Fibroblast of skin of right quadriceps (primary cell): ENCODE results near the gene SYCP2.
A peak's percentile ranks its signal among the peaks of the same experiment; 100 is the strongest.
"Not testable (repeated sequence)": the region's sequence is repeated elsewhere in the genome, so short reads cannot be mapped to it uniquely, and the experiment has no call there.

Source experiments
- DNase-seq: peaks from one replicate; pipeline ENCODE4 v3.0.0-alpha.2; 2013

The SYCP2 gene, protein sequence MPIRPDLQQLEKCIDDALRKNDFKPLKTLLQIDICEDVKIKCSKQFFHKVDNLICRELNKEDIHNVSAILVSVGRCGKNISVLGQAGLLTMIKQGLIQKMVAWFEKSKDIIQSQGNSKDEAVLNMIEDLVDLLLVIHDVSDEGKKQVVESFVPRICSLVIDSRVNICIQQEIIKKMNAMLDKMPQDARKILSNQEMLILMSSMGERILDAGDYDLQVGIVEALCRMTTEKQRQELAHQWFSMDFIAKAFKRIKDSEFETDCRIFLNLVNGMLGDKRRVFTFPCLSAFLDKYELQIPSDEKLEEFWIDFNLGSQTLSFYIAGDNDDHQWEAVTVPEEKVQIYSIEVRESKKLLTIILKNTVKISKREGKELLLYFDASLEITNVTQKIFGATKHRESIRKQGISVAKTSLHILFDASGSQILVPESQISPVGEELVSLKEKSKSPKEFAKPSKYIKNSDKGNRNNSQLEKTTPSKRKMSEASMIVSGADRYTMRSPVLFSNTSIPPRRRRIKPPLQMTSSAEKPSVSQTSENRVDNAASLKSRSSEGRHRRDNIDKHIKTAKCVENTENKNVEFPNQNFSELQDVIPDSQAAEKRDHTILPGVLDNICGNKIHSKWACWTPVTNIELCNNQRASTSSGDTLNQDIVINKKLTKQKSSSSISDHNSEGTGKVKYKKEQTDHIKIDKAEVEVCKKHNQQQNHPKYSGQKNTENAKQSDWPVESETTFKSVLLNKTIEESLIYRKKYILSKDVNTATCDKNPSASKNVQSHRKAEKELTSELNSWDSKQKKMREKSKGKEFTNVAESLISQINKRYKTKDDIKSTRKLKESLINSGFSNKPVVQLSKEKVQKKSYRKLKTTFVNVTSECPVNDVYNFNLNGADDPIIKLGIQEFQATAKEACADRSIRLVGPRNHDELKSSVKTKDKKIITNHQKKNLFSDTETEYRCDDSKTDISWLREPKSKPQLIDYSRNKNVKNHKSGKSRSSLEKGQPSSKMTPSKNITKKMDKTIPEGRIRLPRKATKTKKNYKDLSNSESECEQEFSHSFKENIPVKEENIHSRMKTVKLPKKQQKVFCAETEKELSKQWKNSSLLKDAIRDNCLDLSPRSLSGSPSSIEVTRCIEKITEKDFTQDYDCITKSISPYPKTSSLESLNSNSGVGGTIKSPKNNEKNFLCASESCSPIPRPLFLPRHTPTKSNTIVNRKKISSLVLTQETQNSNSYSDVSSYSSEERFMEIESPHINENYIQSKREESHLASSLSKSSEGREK (N-terminal part only)

DNA sequence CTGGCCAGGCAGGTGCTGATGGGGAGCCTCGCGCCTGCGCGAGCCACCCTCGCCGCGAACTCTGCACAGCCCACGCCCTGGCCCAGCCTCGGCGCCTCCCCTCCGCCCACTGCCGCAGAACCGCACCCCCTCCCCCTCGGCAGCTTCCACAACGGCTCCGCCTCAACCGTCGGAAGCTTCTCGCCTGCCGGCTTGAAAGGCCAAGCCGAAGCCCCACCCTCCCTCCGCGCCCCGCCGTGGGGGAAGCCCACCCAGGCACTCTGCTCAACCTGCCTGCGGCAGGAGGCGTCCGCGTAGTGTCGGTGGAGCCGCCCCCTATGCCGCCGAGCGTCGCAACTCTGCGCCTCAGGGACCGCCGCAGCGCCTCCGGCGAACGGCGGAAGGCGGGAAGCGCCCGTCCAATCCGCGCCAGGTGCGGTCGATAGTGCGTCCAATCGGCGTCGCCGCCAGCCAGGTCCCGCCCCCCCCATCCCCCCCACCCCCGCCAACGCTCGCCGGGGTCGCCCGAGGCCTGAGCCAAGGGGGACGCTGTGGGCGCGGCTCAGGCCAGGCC is at the start of gene SYCP2:
SYCP2 (minus strand) TSS at position 342 of the 553 bp plus-strand sequence. CDS start 11,224 bp downstream, outside the sequence.
- peak; percentile 53 for DNase-seq

DNA sequence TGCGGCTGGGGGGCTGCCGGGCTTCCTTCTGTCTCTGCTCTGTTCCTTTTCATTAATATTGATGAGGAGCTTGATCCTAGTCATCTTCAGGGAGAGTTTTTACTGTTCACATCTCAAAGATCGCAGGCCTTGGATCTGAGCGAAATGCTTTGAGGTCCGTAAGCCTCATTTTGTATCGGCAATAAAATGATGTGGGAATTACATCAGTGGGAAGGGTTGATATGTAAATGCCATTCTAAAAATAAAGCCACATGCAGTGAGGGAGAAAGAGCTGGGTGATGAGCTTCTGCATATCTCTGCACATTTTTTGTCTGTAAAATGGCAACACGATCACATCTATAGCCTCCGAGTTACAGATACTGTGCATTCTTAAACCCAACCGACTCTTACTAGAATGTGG is 49.6 kb upstream of the SYCP2 start:
- DNase-seq, result no peak

DNA sequence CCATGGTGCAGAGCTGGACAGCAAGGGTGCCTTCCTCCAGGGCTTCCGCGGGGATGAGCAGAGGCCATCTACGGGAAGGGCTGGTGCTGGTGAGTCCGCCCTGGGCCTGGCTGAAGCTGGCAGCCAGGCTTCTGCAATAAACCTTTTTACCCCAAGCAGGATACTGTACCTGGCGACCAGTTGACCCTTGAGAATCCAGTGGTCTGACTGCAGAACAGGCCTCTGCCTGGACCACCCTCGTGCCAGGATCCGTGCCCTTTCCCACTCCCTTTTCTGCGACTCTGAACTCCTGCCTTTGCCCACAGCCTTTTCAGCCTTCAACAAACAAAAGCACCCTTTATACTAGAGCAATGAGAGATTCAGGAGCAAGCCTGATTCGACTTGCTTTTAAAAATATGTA is 43.6 kb upstream of the SYCP2 start:
- no peak for DNase-seq

DNA sequence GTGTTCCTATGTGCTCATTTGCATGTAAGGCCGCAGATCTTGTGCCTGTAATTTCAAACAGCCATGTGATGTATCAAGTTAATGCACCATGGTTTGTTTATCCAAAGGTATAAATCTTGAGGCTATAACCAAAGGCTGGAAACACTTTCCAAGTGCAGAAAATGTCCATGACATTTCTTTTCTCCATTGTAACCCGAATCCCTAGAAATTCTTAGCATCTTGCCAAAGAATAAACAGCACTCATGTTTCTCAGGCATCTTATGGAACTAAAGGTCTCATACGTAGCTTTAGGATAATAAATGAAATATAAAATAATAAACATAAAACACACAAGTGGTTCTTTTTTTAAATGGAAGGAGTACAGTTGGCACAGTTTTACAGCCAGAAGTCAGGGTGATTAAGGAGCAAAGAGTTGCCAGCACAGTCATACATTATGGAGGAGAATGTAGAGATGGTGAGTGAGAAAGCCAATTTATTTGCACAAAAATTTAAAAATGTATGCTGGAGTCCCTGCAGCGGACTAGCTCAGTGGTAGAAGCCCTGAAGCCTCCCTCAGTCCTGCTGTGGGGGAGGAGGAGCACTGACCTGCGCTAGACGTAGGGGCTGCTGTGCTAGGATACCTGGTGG is 42.8 kb upstream of the SYCP2 start:
- DNase-seq, result no peak

DNA sequence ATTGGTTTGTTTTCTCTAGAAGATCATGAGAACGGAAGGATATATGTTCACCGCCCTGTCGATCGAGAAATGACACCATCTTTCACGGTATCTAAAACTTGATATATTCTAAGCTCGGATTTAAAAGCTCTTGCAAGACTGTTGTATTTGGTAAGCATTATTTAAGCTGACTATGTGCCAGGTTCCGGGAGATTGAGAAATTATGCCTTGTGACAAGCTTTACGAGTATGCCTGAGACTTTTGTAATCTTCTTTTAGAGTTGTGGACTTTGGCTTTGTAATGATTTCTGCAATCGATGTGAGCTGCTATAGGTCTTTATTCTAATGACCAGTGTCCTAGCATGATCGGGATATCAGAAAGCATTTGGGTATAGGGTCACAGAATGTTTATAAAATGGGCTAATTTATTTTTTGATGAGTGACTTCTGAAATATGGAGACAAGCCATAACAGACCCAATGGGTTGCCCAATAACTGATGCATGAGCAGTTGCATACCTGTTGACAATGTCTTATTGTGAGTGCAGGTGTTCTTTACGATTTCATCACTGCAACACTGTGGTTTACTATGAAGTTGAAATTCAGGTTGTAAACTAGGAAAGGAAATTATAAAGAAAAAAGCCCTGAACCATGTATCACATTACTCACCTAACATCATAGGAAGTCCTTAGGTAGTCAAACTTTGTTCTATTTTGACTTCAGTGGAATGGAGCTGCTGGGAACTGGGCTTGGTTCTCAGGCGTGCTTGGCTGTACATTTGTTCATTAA is 38.8 kb upstream of the SYCP2 start:
- DNase-seq, result no peak

DNA sequence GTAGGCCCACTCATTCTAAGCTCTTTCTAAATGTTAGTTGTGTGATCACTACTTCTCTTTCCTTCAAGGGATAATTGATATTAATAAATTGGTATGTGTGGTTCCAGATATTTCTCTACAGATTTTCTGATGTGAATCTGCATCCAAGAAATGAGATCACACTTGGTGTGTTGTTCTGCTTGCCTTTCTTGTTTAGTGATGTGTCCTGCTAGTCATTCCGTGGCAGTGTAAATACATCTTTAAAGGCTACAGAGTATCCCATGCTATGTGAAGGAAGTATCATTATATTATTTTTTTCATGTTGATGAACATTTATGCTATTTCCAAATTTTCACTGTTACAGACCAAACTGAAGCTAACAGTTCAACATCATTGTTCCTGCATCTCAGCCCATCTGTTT is 38.0 kb upstream of the SYCP2 start:
- DNase-seq, result no peak

DNA sequence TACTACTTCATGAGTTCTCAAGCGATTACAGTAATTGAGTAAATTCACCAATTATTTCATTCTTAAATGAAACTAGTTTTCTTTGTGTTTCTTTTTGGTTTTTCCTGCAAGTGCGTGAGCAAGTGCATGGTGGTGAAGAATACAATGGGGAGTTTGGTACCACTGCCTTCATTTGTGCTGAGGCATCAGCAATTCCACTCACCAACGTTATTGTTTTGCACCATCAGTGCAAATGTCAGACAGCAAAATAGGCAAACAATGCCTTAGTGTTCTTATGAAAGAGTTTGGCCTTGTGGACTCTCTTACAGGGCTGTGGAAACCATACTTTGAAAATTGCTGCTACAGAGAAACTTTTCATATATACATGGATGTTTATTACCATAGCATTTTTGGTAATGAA is 33.0 kb upstream of the SYCP2 start:
- DNase-seq, result no peak

DNA sequence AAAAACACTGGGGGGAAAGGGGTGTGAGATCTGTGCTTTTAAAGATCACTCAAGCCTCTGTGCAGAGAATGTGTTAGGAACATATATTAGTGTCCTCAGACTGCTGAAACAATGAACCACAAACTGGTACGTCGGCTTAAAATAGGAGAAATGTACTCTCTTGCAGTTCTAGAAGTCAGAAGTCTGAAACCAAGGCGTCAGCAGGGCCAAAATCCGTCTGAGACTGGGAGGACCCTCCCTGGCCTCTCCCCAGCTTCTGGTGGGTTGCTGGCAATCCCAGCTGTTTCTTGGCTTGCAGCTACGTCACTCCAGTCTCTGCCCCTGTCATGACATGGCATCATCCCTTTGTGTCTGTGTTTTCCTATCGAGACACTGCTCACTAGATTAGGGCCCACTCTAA is 28.7 kb upstream of the SYCP2 start:
- no peak for DNase-seq

DNA sequence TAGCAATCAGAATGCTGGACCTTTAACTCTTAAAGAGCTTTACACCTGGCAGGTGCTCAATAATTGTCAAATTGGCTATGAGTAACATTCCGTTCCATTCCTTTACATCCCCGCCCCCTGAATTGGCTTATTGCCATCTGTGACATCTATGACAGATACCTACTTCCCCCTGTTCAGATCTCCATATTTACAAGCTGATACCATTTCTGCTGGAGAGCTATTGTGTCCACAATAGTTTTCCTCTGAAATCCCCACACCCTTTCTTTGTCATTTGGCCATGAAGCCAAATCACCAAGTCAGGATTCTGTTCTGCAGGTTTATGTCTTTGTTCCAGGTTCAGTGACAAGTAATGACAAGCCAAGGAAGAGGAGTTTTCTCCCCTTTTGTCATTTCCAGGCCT is 28.0 kb upstream of the SYCP2 start:
- DNase-seq, result no peak

DNA sequence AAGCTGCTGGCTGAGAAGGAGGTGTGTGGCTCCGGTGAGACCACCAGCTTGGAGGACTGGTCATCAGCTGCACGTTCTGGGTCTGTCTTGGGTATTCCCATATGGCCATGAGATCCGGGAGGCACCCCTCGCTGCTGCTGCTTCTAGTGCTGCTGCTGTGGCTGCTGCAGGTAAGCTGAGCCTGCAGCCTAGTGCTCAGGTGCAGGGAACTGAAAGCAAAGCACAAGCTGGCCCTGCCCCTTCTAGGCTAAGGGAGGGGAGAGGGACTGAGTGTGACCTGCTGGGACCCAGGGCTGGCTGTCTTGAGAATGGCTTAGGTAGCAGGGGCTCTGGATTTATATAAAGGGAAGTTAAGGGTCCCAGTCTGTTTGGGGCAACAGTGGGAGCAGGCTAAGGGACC is 25.2 kb upstream of the SYCP2 start:
- DNase-seq, result no peak

DNA sequence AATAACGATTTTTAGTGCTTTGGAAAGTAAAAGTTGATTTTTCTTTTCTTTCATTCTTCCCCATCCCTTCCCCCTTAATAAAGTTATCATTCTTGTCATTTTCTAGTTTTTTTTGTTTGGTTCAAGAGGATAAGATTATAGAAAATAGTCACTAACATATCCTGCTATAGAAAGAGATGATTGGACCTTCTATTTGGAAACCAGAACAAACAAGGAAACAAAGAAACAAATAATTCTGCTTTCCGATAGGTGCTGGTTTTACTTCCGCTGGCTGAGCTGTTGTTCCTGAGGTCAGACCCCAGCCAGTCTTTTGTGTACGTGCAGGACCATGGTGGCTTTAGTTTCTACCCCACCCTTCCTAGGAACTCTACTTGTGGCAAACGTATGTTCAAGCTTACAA is 24.7 kb upstream of the SYCP2 start, which contains the start of gene CDH26:
CDH26 (plus strand) TSS at position 301 of the 400 bp plus-strand sequence. CDS start 304 bp downstream, outside the sequence.
- no peak for DNase-seq

DNA sequence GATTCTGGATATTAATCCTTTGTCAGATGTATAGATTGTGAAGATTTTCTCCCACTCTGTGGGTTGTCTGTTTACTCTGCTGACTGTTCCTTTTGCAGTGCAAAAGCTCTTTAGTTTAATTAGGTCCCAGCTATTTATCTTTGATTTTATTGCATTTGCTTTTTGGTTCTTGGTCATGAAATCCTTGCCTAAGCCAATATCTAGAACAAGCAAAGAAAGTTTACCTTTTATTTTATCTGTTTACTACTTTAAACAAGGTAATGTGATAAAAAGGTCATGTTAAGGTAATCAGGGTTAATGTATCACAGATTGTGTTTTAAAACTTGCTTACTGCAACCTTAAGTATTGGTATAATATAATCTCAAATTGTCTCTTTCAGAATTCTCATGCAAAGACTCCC is 24.1 kb upstream of the SYCP2 start:
- not testable (repeated sequence) for DNase-seq

DNA sequence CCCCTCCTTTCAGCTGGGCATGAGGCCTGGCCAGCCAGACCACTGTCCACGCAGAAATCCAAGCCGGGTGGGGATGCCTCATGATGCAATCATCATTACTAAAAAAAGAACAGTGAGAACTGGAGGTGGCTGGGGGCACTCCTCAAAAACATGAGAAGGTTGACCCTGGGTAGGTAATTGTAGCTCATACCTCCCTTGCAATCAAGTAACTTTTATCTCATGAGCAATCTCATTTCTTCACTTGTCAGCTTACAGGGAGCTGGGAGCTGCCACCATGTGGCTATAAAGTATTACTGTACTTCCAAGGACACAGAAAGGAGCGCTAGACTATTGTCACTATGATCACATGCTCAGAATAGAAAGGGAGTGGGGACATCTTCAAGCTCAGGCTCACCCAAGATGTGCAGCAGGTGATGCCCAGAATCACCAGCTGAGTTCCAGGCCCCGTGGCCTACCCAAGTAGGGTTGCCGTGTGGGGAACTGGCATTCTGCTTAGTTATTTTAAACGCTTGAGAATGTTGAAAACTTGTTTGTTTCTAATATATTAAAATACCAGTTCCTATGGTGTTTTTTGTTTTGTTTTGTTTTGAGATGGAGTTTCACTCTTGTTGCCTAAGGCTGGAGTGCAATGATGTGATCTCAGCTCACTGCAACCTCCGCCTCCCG is 21.8 kb upstream of the SYCP2 start:
- peak; percentile 7 for DNase-seq

DNA sequence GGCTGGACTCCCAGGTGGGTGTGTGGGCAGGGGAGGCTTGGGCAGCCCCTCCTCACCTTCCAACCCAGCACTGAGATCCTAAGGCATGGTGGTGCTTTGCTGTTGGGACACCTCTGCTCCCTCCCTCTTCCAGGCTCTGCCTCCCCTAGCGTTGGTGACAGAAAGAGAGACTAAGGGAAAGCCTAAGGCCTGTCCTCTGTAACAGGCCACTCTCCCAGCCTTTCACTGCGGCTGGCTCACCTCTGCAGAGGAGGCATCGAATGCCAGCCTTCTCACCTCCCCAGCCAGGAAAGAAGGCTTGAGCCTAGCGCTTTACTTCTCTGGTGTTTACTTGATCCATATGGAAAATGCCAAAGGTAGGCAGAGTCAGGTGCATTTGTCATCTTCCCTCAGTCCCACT is 21.3 kb upstream of the SYCP2 start:
- no peak for DNase-seq

DNA sequence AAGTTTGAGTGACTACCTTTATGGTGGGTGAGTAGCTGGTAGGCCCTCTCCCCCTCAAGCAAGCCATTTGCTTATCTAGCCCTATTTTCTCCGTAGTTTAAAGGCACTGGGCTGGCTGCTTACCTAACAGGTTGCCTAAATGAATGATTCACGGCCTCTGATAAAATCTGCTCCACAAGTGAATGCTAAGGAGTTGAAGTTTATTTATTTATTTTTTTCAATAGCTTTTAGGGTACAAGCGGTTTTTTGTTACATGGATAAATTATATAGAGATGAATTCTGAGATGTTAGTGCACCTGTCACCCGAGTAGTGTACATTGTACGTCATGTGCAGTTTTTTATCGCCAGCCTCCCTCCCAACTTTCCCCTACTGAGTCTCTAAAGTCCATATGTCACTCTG is 16.5 kb upstream of the SYCP2 start:
- no peak for DNase-seq

DNA sequence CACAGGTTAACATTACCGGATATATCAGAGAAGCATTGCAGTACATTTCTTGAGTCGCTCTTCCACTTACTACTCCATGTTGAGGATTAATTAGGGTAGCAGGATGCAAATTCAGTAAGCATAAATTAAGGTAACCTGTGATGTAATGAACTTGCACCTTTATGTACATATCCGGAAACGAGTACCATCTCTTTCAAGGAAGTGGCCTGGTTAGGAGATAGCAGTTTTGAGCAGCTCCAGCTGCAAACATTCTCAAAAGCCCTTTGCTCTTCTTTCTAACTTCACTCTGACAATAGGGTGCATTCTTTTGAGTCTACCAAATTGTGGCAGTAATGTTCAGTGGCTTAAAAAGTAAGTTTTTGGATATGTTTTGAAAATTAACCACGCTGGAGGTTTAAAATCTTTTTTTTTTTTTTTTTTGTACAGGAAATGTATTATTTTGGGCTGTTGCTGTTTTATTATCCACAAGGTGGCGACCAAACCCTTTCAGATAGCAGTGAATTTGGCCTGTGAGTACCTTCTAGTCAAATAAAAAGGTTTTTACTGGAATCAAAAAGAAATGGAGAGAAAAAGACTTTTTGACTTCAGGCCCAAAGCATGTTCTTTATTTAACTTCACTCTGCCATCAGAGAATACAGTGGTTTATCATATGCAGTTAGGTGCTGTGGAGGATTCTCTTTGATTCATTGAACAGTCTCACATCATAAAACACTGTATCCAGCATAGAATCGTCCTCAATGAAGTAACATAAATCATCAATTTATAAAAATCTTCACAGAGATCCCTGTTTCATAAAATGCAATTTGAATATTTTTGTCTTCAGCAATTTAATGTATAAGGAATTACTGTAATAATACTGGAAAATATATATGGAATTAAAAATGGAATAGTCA is 15.6 kb upstream of the SYCP2 start:
- DNase-seq, result peak; percentile 61

DNA sequence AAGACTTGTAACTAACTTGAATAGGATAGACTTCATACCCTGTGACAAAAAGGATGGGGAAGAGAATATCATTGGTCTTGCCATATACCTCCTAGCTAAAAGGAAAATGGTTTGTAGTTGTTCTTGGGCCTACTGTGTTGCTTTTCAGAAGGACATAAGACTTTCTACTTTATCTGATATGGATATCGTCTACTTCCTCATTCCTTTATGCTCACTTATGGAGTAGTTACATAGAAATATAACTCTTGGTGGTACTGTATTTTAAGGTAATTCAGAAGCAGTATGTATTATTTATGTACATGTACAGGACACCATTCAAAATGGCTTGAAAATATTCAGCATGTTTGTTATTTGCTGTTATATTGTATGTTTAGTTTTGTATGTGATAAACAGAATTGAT is 14.8 kb upstream of the SYCP2 start:
- no peak for DNase-seq

DNA sequence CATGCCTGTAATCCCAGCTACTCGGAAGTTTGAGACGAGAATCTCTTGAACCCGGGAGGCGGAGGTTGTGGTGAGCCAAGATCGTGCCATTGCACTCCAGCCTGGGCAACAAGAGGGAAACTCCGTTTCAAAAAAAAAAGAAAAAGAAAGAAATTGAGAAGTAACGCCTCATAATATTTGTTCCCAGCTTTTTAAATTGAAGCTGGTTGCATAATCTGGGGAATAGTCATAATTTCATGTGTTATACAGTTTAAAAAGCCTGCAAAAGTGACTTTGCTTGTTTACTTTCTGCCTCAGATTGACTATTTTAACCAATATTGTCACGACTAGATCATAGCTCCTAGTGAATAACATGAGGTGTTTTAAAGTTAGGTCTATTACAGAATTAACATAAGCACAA is 13.9 kb upstream of the SYCP2 start:
- DNase-seq, result no peak

DNA sequence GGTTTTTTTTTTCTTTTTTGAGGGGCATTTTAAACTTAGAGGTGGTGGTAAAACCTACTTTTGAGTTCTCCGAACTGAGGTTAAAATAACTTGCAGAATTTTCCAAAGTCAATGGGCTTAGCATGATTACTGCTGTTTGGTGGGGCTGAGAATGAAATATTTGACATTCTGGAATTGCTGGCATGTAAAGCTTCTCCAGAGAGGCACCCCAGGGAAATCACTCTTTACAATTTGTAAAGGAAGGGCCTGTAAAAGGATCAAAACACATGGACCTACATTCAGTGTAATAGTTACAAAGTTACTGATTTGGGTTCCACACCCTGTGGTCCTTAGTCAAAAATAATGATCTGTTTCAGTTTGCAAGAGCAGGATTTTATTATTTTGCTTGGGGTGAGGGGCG is 12.3 kb upstream of the SYCP2 start:
- DNase-seq, result peak; percentile 46

DNA sequence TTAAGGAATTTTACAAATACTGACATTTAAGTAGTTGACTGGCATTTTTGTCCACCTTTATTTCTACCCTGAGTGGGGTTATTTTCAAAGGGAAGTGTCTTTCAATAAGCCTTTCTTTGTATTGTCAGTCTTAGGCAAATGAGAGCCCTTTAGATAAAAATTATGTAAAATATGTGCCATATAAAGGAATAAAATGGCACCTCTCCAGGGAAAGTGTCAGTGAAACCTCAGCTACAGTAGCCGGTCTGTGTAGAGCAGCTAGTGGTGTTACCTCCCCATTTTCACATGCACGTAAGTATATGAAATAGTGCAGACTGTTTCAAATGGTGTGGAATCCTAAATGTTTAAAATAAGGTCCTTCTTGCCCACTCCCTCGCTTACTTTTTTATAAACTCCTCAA is 11.7 kb upstream of the SYCP2 start:
- DNase-seq, result peak; percentile 11
